BLaER1 treated with 17β-estradiol and CSF1 and Interleukin-3, amounts not matched to agents 10 nM and 100 nM (cell line): ENCODE measurements around the gene GPR78.
A peak's percentile ranks its signal among the peaks of the same experiment; 100 is the strongest.

Source experiments
- H3K27ac ChIP-seq, 11 experiments: shearing (Covaris generic); formaldehyde crosslinking; 2 replicates each; pipeline ENCODE4 v1.8.1; 2022
- H3K27me3 ChIP-seq, 11 experiments: shearing (Covaris generic); formaldehyde crosslinking; 2 replicates each; pipeline ENCODE4 v1.8.1; 2022
- H3K36me3 ChIP-seq, 11 experiments: shearing (Covaris generic); formaldehyde crosslinking; 2 replicates each; pipeline ENCODE4 v1.8.1; 2022
- H3K4me1 ChIP-seq, 10 experiments: shearing (Covaris generic); formaldehyde crosslinking; 2 replicates each; pipeline ENCODE4 v1.8.1; 2022
- H3K4me2 ChIP-seq, 11 experiments: shearing (Covaris generic); formaldehyde crosslinking; 2 replicates each; pipeline ENCODE4 v1.8.1; 2022
- H3K4me3 ChIP-seq, 10 experiments: shearing (Covaris generic); formaldehyde crosslinking; 2 replicates each; pipeline ENCODE4 v1.8.1; 2022
- H3K9ac ChIP-seq, 11 experiments: shearing (Covaris generic); formaldehyde crosslinking; 2 replicates each; pipeline ENCODE4 v1.8.1; 2022
- H3K9me3 ChIP-seq, 11 experiments: shearing (Covaris generic); formaldehyde crosslinking; replicated peaks in 1 of 11; 2 replicates each; pipeline ENCODE4 v1.8.1; 2022
- H4K20me1 ChIP-seq, 11 experiments: shearing (Covaris generic); formaldehyde crosslinking; 2 replicates each; pipeline ENCODE4 v1.8.1; 2022
- Cebpa-rat ChIP-seq, 11 experiments: shearing (Covaris generic); IDR thresholded peaks; 2 replicates each; pipeline ENCODE4 v1.8.1; 2022

The GPR78 gene

DNA sequence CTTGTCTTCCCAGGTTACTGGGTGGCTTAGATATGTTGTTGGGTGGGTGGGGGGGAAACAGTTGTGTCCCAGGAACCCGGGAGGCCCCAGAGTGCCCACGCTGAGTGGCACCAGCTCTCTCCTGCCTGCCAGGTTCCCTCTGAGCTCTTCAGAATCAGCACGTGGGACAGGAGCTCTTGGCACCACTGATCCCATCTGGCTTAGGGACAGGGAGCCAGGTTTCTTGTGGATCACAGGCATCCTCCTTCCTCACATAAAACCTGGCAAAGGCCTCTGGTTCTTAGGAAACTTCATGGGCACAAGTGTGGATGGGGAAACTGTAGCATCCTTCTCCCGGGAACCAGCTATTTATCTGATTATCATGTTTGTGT, 3.4 kb downstream of the GPR78 start:
- Histone ChIP-seq H3K4me2 (no peak overlapping the region), H3K4me1 (peaks cover 0 to 45% (median 21%) of the 10 kb centered on the region in 10 experiments; a peak in 12 of 20 replicates), H3K27me3 (peaks cover 0 to 17% (median 6%) of the 10 kb centered on the region in 11 experiments; a peak in 9 of 22 replicates), H3K9ac (no peak overlapping the region), H3K4me3 (no peak overlapping the region), H3K27ac (no peak overlapping the region), H3K36me3 (no peaks in the 10 kb centered on the region), H3K9me3 (peaks cover 0 to 7% (median 0%) of the 10 kb centered on the region in 11 experiments; a peak in 1 of 22 replicates), H4K20me1 (peaks cover 0 to 58% (median 19%) of the 10 kb centered on the region in 11 experiments; a peak in 12 of 22 replicates)
- TF ChIP-seq Cebpa-rat (IDR thresholded peaks at IDR 0.05), result no peak

DNA sequence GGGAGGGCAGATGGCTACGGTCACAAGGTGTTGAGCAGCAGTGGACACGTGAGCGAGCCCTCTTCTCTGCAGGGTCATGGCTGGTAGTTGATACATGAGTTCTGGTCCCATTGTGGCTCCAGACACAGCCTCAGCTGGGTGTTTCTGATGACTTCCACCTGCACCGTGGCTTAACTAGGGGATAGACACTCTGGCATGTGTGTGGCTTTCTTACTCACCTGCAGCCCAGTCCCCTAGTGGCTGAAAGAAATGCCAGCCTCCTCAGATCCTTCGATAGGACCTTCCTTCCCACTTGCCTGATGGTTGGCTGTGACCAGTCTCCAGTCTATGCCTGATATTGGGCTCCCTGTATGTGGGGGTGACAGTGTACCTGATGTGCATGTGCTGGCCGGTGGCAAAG, 5.0 kb downstream of the GPR78 start:
- Histone ChIP-seq H3K4me3 (no peak overlapping the region), H3K27ac (no peak overlapping the region), H4K20me1 (peaks cover 0 to 62% (median 16%) of the 10 kb centered on the region in 11 experiments; a peak in 12 of 22 replicates), H3K4me1 (peaks cover 0 to 38% (median 16%) of the 10 kb centered on the region in 10 experiments; a peak in 12 of 20 replicates), H3K9me3 (peaks cover 0 to 7% (median 0%) of the 10 kb centered on the region in 11 experiments; a peak in 1 of 22 replicates), H3K27me3 (peaks cover 10 to 32% (median 18%) of the 10 kb centered on the region in 11 experiments), H3K36me3 (no peaks in the 10 kb centered on the region), H3K4me2 (no peak overlapping the region), H3K9ac (no peak overlapping the region)
- TF ChIP-seq Cebpa-rat (IDR thresholded peaks at IDR 0.05), result no peak

DNA sequence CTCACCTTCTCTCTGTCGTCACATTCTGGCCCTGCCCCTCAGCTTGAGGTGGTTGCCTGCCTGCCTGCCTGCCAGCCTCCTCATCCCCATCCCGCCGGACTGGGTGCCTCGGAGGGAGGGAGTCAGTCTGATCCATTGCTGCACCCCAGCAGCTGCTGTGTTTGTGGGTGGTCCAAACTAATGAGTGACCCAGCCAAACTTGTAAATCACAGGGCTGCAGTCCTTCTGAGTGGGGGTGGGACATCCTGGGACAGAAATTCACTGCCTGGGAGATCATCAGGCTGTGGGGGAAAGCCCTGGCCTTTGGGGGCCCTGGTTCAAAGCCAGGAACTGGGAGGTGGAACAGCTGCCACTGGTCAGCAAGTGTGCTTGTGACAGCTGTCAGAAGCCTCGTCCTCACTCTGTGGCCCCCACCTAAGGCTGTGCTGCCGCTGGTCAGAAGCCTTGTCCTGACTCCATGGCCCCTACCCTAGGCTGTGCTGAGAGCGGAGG, 5.6 kb downstream of the GPR78 start:
- peaks cover 0 to 63% (median 18%) of the 10 kb centered on the region in 11 experiments; a peak in 14 of 22 replicates for H4K20me1 ChIP-seq
- H3K27me3 ChIP-seq, result peaks cover 16 to 38% (median 24%) of the 10 kb centered on the region in 11 experiments
- peaks cover 0 to 5% (median 0%) of the 10 kb centered on the region in 11 experiments; a peak in 1 of 22 replicates for H3K9me3 ChIP-seq
- H3K36me3 ChIP-seq, result no peaks in the 10 kb centered on the region
- H3K9ac ChIP-seq, result no peak overlapping the region
- H3K4me3 ChIP-seq, result no peak overlapping the region
- no peak overlapping the region for H3K27ac ChIP-seq
- no peak for TF ChIP-seq Cebpa-rat (IDR thresholded peaks at IDR 0.05)
- H3K4me1 ChIP-seq, result peaks cover 0 to 35% (median 17%) of the 10 kb centered on the region in 10 experiments; a peak in 12 of 20 replicates
- peak overlapping the region in 3 of 11 experiments; percentile 21 to 32 (median 24); a peak in 2 of 22 replicates for H3K4me2 ChIP-seq

DNA sequence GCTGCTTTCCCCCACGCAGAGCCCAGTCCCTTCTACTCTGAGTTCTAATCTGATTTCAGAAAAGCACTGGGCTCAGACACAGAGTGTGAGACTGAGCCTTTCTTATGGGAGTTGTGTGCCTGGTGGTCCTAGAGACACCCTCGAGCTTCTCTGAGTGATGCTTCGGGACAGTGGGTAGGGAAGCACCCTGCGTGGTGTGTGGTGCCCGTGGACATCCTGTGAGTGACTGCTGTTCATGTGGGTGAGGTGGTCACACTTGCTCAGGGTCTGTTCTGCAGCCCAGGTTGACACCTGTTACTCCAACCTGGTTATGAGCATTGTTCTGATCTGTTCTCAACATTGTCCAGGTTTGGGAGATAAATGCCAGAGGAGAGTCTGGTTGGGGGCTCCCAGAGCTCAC, 6.1 kb downstream of the GPR78 start:
- H3K4me3 ChIP-seq, result no peak overlapping the region
- peaks cover 0 to 63% (median 18%) of the 10 kb centered on the region in 11 experiments; a peak in 14 of 22 replicates for H4K20me1 ChIP-seq
- H3K9me3 ChIP-seq, result peaks cover 0 to under 1% (median 0%) of the 10 kb centered on the region in 11 experiments; a peak in 1 of 22 replicates
- H3K4me1 ChIP-seq, result peaks cover 0 to 30% (median 16%) of the 10 kb centered on the region in 10 experiments; a peak in 12 of 20 replicates
- H3K4me2 ChIP-seq, result peak overlapping the region in 5 of 11 experiments; percentile 9 to 32 (median 24); a peak in 6 of 22 replicates
- H3K27ac ChIP-seq, result no peak overlapping the region
- TF ChIP-seq Cebpa-rat (IDR thresholded peaks at IDR 0.05), result no peak
- no peaks in the 10 kb centered on the region for H3K36me3 ChIP-seq
- H3K27me3 ChIP-seq, result peaks cover 21 to 41% (median 29%) of the 10 kb centered on the region in 11 experiments
- no peak overlapping the region for H3K9ac ChIP-seq

DNA sequence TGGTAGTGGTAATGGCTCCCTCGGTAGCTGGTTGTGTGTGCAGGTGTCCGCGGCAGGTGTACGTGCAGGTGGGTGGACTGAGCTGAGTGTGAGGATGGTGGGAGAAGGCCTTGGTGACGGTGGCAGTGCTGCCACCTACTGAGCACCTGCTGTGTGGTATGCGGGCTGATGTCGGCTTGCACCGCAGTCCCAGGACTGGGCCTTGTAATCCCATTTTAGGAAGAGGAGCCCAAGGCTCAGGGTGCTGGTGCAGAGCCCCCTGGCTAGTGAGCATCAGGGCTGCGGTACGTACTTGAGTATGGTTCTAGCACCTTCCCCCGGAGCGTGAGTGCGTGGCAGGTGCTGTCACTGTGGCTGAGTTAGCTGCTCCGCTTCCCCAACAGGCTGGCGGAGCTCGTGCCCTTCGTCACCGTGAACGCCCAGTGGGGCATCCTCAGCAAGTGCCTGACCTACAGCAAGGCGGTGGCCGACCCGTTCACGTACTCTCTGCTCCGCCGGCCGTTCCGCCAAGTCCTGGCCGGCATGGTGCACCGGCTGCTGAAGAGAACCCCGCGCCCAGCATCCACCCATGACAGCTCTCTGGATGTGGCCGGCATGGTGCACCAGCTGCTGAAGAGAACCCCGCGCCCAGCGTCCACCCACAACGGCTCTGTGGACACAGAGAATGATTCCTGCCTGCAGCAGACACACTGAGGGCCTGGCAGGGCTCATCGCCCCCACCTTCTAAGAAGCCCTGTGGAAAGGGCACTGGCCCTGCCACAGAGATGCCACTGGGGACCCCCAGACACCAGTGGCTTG, 6.7 kb downstream of the GPR78 start:
- no peaks in the 10 kb centered on the region for H3K36me3 ChIP-seq
- H3K4me1 ChIP-seq, result peaks cover 0 to 30% (median 10%) of the 10 kb centered on the region in 10 experiments; a peak in 12 of 20 replicates
- H3K27me3 ChIP-seq, result peaks cover 27 to 41% (median 35%) of the 10 kb centered on the region in 11 experiments
- peaks cover 0 to 63% (median 21%) of the 10 kb centered on the region in 11 experiments; a peak in 15 of 22 replicates for H4K20me1 ChIP-seq
- H3K4me2 ChIP-seq, result peak overlapping the region in 5 of 11 experiments; percentile 9 to 32 (median 24); a peak in 6 of 22 replicates
- no peak overlapping the region for H3K4me3 ChIP-seq
- no peak overlapping the region for H3K9ac ChIP-seq
- H3K27ac ChIP-seq, result no peak overlapping the region
- no peaks in the 10 kb centered on the region for H3K9me3 ChIP-seq
- no peak for TF ChIP-seq Cebpa-rat (IDR thresholded peaks at IDR 0.05)

DNA sequence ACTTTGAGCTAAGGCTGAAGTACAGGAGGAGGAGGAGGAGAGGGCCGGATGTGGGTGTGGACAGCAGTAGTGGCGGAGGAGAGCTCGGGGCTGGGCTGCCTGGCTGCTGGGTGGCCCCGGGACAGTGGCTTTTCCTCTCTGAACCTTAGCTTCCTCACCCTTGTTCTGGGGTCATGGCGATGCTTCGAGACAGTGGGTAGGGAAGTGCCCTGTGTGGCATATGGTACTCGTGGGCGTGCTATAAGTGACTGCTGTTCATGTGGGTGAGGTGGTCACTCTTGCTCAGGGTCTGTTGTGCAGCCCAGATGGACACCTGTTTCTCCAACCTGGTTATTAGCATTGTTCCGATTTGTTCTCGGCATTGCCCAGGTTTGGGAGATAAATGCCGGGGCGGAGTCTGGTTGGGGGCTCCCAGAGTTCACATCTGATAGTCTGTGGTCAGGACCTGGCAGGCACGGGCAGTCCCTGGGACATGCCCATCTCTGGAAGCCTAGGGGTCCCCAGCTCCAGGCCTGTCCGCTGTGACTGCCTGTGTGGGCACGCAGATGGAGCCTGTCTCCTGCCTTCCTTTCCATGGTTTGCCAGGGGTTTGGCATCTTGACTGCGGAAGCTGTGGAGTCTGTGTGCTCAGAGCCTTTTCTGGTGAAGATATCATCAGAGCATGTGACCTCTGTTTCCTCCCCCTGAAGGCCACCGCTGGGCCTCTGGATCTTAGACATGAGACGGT, 7.4 kb downstream of the GPR78 start:
- peaks cover 35 to 49% (median 42%) of the 10 kb centered on the region in 11 experiments for H3K27me3 ChIP-seq
- no peak for TF ChIP-seq Cebpa-rat (IDR thresholded peaks at IDR 0.05)
- peaks cover 0 to 63% (median 24%) of the 10 kb centered on the region in 11 experiments; a peak in 16 of 22 replicates for H4K20me1 ChIP-seq
- peaks cover 3 to 32% (median 12%) of the 10 kb centered on the region in 10 experiments; a peak in 16 of 20 replicates for H3K4me1 ChIP-seq
- no peak overlapping the region for H3K9ac ChIP-seq
- no peaks in the 10 kb centered on the region for H3K36me3 ChIP-seq
- H3K27ac ChIP-seq, result no peak overlapping the region
- no peak overlapping the region for H3K4me3 ChIP-seq
- no peak overlapping the region for H3K4me2 ChIP-seq
- H3K9me3 ChIP-seq, result no peaks in the 10 kb centered on the region

DNA sequence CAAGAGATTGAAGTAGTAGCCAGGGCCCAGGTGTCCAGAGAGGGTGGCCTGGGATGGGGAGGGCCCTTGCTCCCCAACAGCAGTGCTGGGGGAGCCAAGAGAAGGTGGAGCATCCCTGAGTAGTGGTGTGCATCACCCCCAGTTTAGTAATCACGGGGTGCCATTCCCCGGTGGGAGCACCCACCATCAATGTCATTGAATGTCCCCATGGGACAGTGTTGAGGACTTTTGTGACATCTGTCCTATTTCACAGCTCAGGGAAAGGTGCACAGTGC, 7.9 kb downstream of the GPR78 start:
- H3K36me3 ChIP-seq, result no peaks in the 10 kb centered on the region
- no peak overlapping the region for H3K4me3 ChIP-seq
- H3K4me2 ChIP-seq, result no peak overlapping the region
- no peak overlapping the region for H3K27ac ChIP-seq
- peaks cover 40 to 54% (median 47%) of the 10 kb centered on the region in 11 experiments for H3K27me3 ChIP-seq
- peaks cover 8 to 37% (median 17%) of the 10 kb centered on the region in 10 experiments; a peak in 16 of 20 replicates for H3K4me1 ChIP-seq
- H3K9me3 ChIP-seq, result no peaks in the 10 kb centered on the region
- TF ChIP-seq Cebpa-rat (IDR thresholded peaks at IDR 0.05), result no peak
- H4K20me1 ChIP-seq, result peaks cover 0 to 67% (median 28%) of the 10 kb centered on the region in 11 experiments; a peak in 16 of 22 replicates
- H3K9ac ChIP-seq, result no peak overlapping the region

DNA sequence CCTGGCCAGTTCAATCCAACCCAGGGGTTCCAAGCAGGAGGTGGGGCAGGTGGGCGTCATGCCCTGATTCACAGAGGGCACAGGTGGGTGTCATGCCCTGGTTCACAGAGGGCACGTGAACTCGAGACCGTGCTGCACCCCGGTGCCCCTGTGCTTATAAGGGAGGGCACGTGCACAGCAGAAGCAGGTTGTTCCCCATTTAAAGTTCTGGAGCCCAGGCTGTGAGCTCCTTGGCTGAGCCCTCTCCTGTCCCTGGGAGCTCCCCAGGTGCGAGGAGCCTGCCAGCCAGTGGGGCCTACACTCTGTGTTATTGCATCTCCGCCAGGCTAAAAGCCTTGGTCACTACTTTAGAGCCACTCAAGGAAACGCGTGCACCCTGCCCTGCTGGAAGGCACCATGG, 9.1 kb downstream of the GPR78 start:
- no peak for TF ChIP-seq Cebpa-rat (IDR thresholded peaks at IDR 0.05)
- Histone ChIP-seq H3K9ac (no peak overlapping the region), H3K4me3 (no peak overlapping the region), H3K4me1 (peaks cover 10 to 49% (median 24%) of the 10 kb centered on the region in 10 experiments; a peak in 16 of 20 replicates), H3K27me3 (peaks cover 52 to 66% (median 59%) of the 10 kb centered on the region in 11 experiments), H3K36me3 (no peaks in the 10 kb centered on the region), H4K20me1 (peaks cover 0 to 79% (median 39%) of the 10 kb centered on the region in 11 experiments; a peak in 16 of 22 replicates), H3K9me3 (no peaks in the 10 kb centered on the region), H3K4me2 (no peak overlapping the region), H3K27ac (no peak overlapping the region)
